ENCODE results near the gene BRIX1. TPM values are rescaled to one million over a fixed set of nuclear protein-coding genes. Genes with fewer than 3 reads are reported as not detected.
A peak's percentile ranks its signal among the peaks of the same experiment; 100 is the strongest.

Gene BRIX1
- total and polyA plus RNA-seq, 7 experiments from 2014 or later = 13.4 to 46.2 (median 35.5) TPM

DNA sequence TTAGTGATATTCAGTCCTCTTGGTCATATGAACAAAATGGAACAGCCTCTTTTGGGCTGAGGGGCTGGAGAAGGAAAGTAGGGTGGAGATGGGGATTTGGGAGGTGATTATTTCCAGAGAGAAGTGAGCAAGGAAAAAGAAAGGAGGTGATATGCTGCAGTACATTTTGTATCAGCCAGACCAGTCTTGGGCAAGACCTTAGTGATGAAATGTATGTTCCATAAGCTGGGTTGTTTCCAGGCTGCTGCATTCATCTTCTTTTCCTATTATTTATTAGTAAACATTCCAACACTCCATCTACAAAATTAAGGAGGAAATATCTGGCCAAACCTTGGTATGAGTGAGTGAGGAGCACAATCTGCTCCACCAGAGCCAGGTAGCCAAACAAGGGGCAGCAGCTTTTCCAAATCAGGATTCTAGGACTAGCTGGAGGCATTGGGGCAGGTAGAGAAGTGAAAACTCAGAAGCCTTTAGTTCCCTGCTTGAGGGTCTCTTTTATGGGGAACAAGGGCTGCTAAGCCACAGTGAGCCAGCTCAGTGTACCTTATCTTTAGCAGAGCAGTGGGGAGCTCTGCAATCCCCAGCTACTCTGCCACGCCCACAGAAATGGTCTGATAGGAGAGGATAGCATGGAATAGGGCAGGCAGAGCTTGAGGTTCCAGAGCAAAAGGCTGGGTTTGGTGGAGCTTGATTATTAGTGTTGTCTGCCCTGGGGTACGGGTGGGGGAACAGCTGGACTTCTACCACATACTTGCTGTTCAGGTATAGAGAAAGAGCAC lies 19.7 kb upstream of the BRIX1 start:
- no peak overlapping the region for H3K27ac Mint-ChIP-seq
- DNase-seq (no peak), ATAC-seq (no peak)
- POLR2A ChIA-PET = no interaction called here
- Histone ChIP-seq H3K36me3 (ENCODE audit: control insufficient read depth in 2 of 3, insufficient read depth in 3 of 3, low read length in 3 of 3) (peaks cover 0 to 3% (median 0%) of the 10 kb centered on the region in 3 experiments), H3K4me3 (ENCODE audit: low read length) (no peak overlapping the region), H3K9me3 (ENCODE audit: control insufficient read depth in 2 of 3, low read length in 3 of 3) (no peaks in the 10 kb centered on the region), H3K27me3 (ENCODE audit: control insufficient read depth in 2 of 2, insufficient read depth in 2 of 2, low read length in 2 of 2) (no peaks in the 10 kb centered on the region), H3K4me1 (ENCODE audit: control insufficient read depth in 2 of 2, insufficient read depth in 2 of 2, low read length in 2 of 2) (no peaks in the 10 kb centered on the region), H3K27ac (ENCODE audit: low read depth, low read length) (no peak overlapping the region)
- no peaks in the 10 kb centered on the region for H3K27me3 Mint-ChIP-seq
- no peaks in the 10 kb centered on the region for H3K9me3 Mint-ChIP-seq
- no peaks in the 10 kb centered on the region for H3K4me1 Mint-ChIP-seq
- CTCF ChIA-PET = interaction anchor here (0.6 to 3.3 kb wide), 7 partner anchors 10 to 410 kb away, joined by 3 to 11 read pairs (median 4); no protein-coding TSS in a partner anchor
- no peak overlapping the region for H3K4me3 Mint-ChIP-seq
- peaks cover 0 to 12% (median 0%) of the 10 kb centered on the region in 5 donors for H3K36me3 Mint-ChIP-seq
- intact Hi-C loops (cut with micrococcal nuclease) = loop anchor here (5.0 to 10.0 kb wide), 2 partner anchors 59 to 241 kb away; partner anchors contain the start of genes RAI14 (in 2 of the 2) and TTC23L (in 1 of the 2)

DNA sequence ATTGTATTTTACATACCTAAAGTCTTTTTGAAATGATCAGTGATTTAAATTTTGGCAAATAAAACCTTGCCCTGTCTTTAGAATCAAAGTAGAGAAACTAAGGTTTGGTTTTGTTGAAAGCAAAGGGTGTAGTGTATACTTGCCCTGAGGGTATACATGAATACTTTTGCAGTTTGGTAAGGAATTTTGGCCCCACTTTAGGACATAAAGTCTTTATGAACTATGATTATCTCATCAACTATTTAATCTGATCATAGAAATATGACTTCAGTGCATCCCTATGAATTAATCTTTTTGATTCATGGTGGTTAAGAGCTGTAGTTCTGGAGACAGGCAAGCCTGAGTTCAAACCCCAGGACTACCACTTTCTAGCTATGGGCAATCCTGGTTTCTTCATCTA lies 17.9 kb upstream of the BRIX1 start:
- CTCF ChIA-PET = interaction anchor here (0.6 to 6.5 kb wide), 10 partner anchors 8 to 412 kb away, joined by 3 to 35 read pairs (median 4); partner anchors contain the start of gene TTC23L
- Histone ChIP-seq H3K36me3 (ENCODE audit: control insufficient read depth in 2 of 3, insufficient read depth in 3 of 3, low read length in 3 of 3) (peaks cover 0 to 3% (median 0%) of the 10 kb centered on the region in 3 experiments), H3K27ac (ENCODE audit: low read depth, low read length) (no peak overlapping the region), H3K9me3 (ENCODE audit: control insufficient read depth in 2 of 3, low read length in 3 of 3) (no peaks in the 10 kb centered on the region), H3K4me3 (ENCODE audit: low read length) (no peak overlapping the region), H3K27me3 (ENCODE audit: control insufficient read depth in 2 of 2, insufficient read depth in 2 of 2, low read length in 2 of 2) (no peaks in the 10 kb centered on the region), H3K4me1 (ENCODE audit: control insufficient read depth in 2 of 2, insufficient read depth in 2 of 2, low read length in 2 of 2) (no peaks in the 10 kb centered on the region)
- POLR2A ChIA-PET = interaction anchor here (0.9 kb wide), 1 partner anchor 18 kb away, joined by 5 read pairs; the partner anchor contains the start of gene BRIX1
- intact Hi-C loops (cut with micrococcal nuclease) = loop anchor here (1.0 to 10.0 kb wide), 6 partner anchors 58 to 423 kb away; partner anchors contain the start of genes RAI14 (in 2 of the 2) and TTC23L (in 2 of the 2)
- H3K9me3 Mint-ChIP-seq = no peaks in the 10 kb centered on the region
- ATAC-seq = no peak
- no peaks in the 10 kb centered on the region for H3K27me3 Mint-ChIP-seq
- no peak overlapping the region for H3K4me3 Mint-ChIP-seq
- H3K27ac Mint-ChIP-seq = no peak overlapping the region
- no peak for DNase-seq
- peaks cover 0 to 12% (median 0%) of the 10 kb centered on the region in 5 donors for H3K36me3 Mint-ChIP-seq
- H3K4me1 Mint-ChIP-seq = no peaks in the 10 kb centered on the region

DNA sequence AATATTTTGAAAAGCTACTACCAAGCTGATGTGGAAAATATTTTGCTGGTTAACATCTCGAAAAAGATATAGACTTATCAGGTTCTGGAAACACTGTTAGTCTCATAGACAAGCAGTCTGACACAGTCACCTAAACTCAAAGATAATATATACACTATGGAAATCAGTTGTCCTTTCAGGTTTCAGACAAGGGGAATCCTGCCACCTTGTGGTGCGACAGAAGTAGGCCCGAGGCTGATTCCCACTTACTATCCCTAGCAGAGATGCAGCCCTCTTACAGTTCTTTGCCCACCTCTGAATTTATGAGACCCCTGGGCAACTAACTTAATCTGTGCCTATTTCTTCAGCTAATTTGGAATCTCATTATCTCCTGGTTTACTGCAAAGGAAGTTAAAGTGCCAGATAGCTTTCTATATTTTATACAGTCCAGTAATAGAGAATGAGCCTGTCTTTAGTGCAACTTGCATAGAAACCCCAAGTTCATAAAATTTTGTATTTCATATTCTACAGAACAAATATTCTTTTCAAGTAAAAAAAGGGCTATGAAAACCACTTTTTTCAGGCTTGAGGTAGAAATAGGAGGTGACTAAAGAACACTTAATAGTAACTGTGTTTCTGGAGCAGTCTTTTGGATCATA lies 17.1 kb upstream of the BRIX1 start:
- intact Hi-C loops (cut with micrococcal nuclease) = loop anchor here (1.0 to 10.0 kb wide), 6 partner anchors 59 to 424 kb away; partner anchors contain the start of genes RAI14 (in 2 of the 2) and TTC23L (in 2 of the 2)
- ATAC-seq (peak; percentile 80), DNase-seq (peak; percentile 21 to 64 (median 50))
- H3K4me3 ChIP-seq (ENCODE audit: low read length) = no peak overlapping the region
- Mint-ChIP-seq H3K27me3 (no peaks in the 10 kb centered on the region), H3K4me1 (no peaks in the 10 kb centered on the region), H3K4me3 (no peak overlapping the region), H3K27ac (no peak overlapping the region), H3K9me3 (no peaks in the 10 kb centered on the region), H3K36me3 (peaks cover 0 to 14% (median 2%) of the 10 kb centered on the region in 5 donors)
- POLR2A ChIA-PET = interaction anchor here (0.9 kb wide), 1 partner anchor 17 kb away, joined by 5 read pairs; the partner anchor contains the start of gene BRIX1
- H3K27me3 ChIP-seq (ENCODE audit: control insufficient read depth in 2 of 2, insufficient read depth in 2 of 2, low read length in 2 of 2) = no peaks in the 10 kb centered on the region
- CTCF ChIA-PET = interaction anchor here (0.6 to 6.5 kb wide), 15 partner anchors 9 to 423 kb away, joined by 3 to 35 read pairs (median 3); partner anchors contain the start of gene TTC23L
- H3K36me3 ChIP-seq (ENCODE audit: control insufficient read depth in 2 of 3, insufficient read depth in 3 of 3, low read length in 3 of 3) = peaks cover 0 to 3% (median 0%) of the 10 kb centered on the region in 3 experiments
- no peak overlapping the region for H3K27ac ChIP-seq (ENCODE audit: low read depth, low read length)
- H3K4me1 ChIP-seq (ENCODE audit: control insufficient read depth in 2 of 2, insufficient read depth in 2 of 2, low read length in 2 of 2) = no peaks in the 10 kb centered on the region
- H3K9me3 ChIP-seq (ENCODE audit: control insufficient read depth in 2 of 3, low read length in 3 of 3) = no peaks in the 10 kb centered on the region

DNA sequence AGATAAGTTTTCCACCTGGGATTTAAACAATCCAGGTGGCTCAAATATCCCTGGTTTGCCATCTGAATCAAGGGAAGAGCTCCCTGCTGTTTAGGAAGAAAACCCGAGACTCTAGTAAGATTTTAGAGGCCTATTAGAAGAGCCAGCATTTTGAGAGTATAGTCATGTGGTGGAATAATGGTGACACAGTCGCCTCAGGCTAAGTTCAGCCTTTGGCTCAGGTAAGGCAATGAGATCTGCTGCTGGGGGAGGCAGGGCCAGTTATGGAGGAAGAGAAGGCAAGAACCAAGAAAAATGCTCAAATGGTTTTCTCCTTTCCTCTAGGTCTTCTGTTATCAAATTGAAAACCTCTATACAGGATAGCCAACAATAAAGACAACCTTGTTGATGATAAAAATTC lies 16.4 kb upstream of the BRIX1 start:
- POLR2A ChIA-PET = no interaction called here
- H3K4me1 ChIP-seq (ENCODE audit: control insufficient read depth in 2 of 2, insufficient read depth in 2 of 2, low read length in 2 of 2) = no peaks in the 10 kb centered on the region
- peaks cover 0 to 3% (median 0%) of the 10 kb centered on the region in 3 experiments for H3K36me3 ChIP-seq (ENCODE audit: control insufficient read depth in 2 of 3, insufficient read depth in 3 of 3, low read length in 3 of 3)
- CTCF ChIA-PET = interaction anchor here (0.6 to 6.5 kb wide), 11 partner anchors 13 to 424 kb away, joined by 3 to 35 read pairs (median 3); partner anchors contain the start of gene TTC23L
- ATAC-seq (no peak), DNase-seq (no peak)
- Mint-ChIP-seq H3K9me3 (no peaks in the 10 kb centered on the region), H3K4me3 (no peak overlapping the region), H3K27me3 (no peaks in the 10 kb centered on the region), H3K27ac (no peak overlapping the region), H3K36me3 (peaks cover 0 to 17% (median 5%) of the 10 kb centered on the region in 5 donors), H3K4me1 (no peaks in the 10 kb centered on the region)
- intact Hi-C loops (cut with micrococcal nuclease) = loop anchor here (5.0 to 10.0 kb wide), 2 partner anchors 62 to 244 kb away; partner anchors contain the start of genes RAI14 (in 2 of the 2) and TTC23L (in 1 of the 2)
- no peak overlapping the region for H3K27ac ChIP-seq (ENCODE audit: low read depth, low read length)
- H3K9me3 ChIP-seq (ENCODE audit: control insufficient read depth in 2 of 3, low read length in 3 of 3) = no peaks in the 10 kb centered on the region
- no peak overlapping the region for H3K4me3 ChIP-seq (ENCODE audit: low read length)
- no peaks in the 10 kb centered on the region for H3K27me3 ChIP-seq (ENCODE audit: control insufficient read depth in 2 of 2, insufficient read depth in 2 of 2, low read length in 2 of 2)

DNA sequence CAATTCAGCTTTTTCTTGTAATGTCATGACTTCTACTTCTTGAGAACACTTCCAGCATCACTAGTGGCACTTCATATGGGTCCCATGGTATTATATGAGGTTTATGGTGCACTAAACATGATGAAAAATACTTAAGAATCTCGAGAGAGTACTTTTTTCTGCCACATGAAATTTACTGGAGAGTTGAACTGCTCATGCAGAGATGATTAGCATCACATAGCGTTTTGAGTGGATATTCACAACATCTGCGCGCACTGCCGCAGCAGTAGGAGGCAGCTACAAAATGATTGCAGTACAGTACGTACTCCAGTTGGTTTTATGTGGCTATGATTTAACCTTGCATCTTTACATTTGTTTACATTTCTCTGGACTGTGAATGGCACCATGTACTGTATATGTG lies 14.9 kb upstream of the BRIX1 start:
- intact Hi-C loops (cut with micrococcal nuclease) = no loop called here
- no peaks in the 10 kb centered on the region for H3K27me3 ChIP-seq (ENCODE audit: control insufficient read depth in 2 of 2, insufficient read depth in 2 of 2, low read length in 2 of 2)
- H3K4me1 Mint-ChIP-seq = no peaks in the 10 kb centered on the region
- no peaks in the 10 kb centered on the region for H3K9me3 ChIP-seq (ENCODE audit: control insufficient read depth in 2 of 3, low read length in 3 of 3)
- DNase-seq (no peak), ATAC-seq (no peak)
- no peak overlapping the region for H3K4me3 ChIP-seq (ENCODE audit: low read length)
- no peaks in the 10 kb centered on the region for H3K4me1 ChIP-seq (ENCODE audit: control insufficient read depth in 2 of 2, insufficient read depth in 2 of 2, low read length in 2 of 2)
- H3K27me3 Mint-ChIP-seq = no peaks in the 10 kb centered on the region
- H3K36me3 Mint-ChIP-seq = peaks cover 0 to 17% (median 5%) of the 10 kb centered on the region in 5 donors
- POLR2A ChIA-PET = no interaction called here
- H3K36me3 ChIP-seq (ENCODE audit: control insufficient read depth in 2 of 3, insufficient read depth in 3 of 3, low read length in 3 of 3) = peaks cover 0 to 3% (median 0%) of the 10 kb centered on the region in 3 experiments
- H3K27ac Mint-ChIP-seq = no peak overlapping the region
- H3K4me3 Mint-ChIP-seq = no peak overlapping the region
- H3K9me3 Mint-ChIP-seq = no peaks in the 10 kb centered on the region
- H3K27ac ChIP-seq (ENCODE audit: low read depth, low read length) = no peak overlapping the region
- CTCF ChIA-PET = interaction anchor here (6.5 kb wide), 1 partner anchor 377 kb away, joined by 35 read pairs; no protein-coding TSS in a partner anchor

DNA sequence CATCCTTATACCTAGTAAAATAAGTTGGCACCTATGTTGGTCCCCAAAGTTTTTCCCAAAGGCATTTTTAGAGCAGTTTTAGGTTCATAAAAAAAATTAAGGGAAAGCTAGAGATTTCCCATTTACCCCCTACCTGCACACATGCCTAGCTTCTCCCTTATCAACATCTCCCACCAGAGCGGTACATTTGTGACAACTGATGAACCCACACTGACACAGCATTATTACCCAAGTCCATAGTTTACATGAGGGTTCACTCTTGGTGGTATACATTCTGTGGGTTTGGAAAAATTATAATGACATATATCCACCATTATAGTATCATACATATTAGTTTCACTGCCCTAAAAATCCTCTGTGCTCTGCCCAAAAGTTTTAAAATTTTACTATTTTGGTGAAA lies 12.3 kb upstream of the BRIX1 start:
- no peaks in the 10 kb centered on the region for H3K4me1 Mint-ChIP-seq
- Histone ChIP-seq H3K27me3 (ENCODE audit: control insufficient read depth in 2 of 2, insufficient read depth in 2 of 2, low read length in 2 of 2) (no peaks in the 10 kb centered on the region), H3K27ac (ENCODE audit: low read depth, low read length) (no peak overlapping the region), H3K9me3 (ENCODE audit: control insufficient read depth in 2 of 3, low read length in 3 of 3) (no peaks in the 10 kb centered on the region), H3K36me3 (ENCODE audit: control insufficient read depth in 2 of 3, insufficient read depth in 3 of 3, low read length in 3 of 3) (peaks cover 0 to 3% (median 0%) of the 10 kb centered on the region in 3 experiments), H3K4me1 (ENCODE audit: control insufficient read depth in 2 of 2, insufficient read depth in 2 of 2, low read length in 2 of 2) (no peaks in the 10 kb centered on the region), H3K4me3 (ENCODE audit: low read length) (no peak overlapping the region)
- DNase-seq (no peak), ATAC-seq (no peak)
- intact Hi-C loops (cut with micrococcal nuclease) = no loop called here
- no peak overlapping the region for H3K4me3 Mint-ChIP-seq
- no peaks in the 10 kb centered on the region for H3K27me3 Mint-ChIP-seq
- H3K9me3 Mint-ChIP-seq = no peaks in the 10 kb centered on the region
- peak overlapping the region in 2 of 9 donors; percentile 56 to 68 for H3K27ac Mint-ChIP-seq
- ChIA-PET CTCF (interaction anchor here (0.9 to 6.5 kb wide), 4 partner anchors 29 to 1023 kb away, joined by 3 to 35 read pairs (median 3); no protein-coding TSS in a partner anchor), POLR2A (interaction anchor here (0.9 kb wide), 1 partner anchor 12 kb away, joined by 4 read pairs; the partner anchor contains the start of genes BRIX1 and RAD1)
- H3K36me3 Mint-ChIP-seq = peaks cover 0 to 8% (median 3%) of the 10 kb centered on the region in 5 donors

All from naive thymus-derived CD4-positive, alpha-beta T cell (primary cell).